Testis (tissue), 3 donors: ENCODE measurements around the gene PTPRR. TPM values are rescaled to one million over a fixed set of nuclear protein-coding genes. Genes with fewer than 3 reads are reported as not detected.

ENCODE experiments used
- DNase-seq: peaks from one replicate; pipeline ENCODE4 v3.0.0-alpha.2; 2019
- H3K27ac ChIP-seq, 2 donors: fragments of 200-600 bp; sonication (generic); one replicate each; pipeline ENCODE4 v1.5.1; 2019
- H3K27me3 ChIP-seq: fragments of 200-600 bp; sonication (generic); one replicate; pipeline ENCODE4 v1.5.1; 2019
- H3K36me3 ChIP-seq: fragments of 200-600 bp; sonication (generic); one replicate; pipeline ENCODE4 v1.5.1; 2017; ENCODE audit warnings: low read depth; ENCODE audit errors: missing control alignments
- H3K4me1 ChIP-seq: fragments of 200-600 bp; sonication (generic); one replicate; pipeline ENCODE4 v1.5.1; 2019
- H3K4me3 ChIP-seq, 2 donors: fragments of 200-600 bp; sonication (generic); one replicate each; pipeline ENCODE4 v1.5.1; 2017 to 2019
- H3K9me3 ChIP-seq: fragments of 200-600 bp; sonication (generic); one replicate; pipeline ENCODE4 v1.5.1; 2017
- CTCF ChIP-seq, 3 experiments: fragments of 450-650 bp in 2 of 3; fragments of 200-600 bp in 1 of 3; sonication (generic) in 1 of 3; IDR thresholded peaks; one replicate each; pipeline ENCODE4 v1.5.1; 2016 to 2019; ENCODE audit warnings: antibody characterized with exemption in 3 of 3, mild to moderate bottlenecking in 2 of 3, moderate library complexity in 1 of 3
- POLR2A ChIP-seq: fragments of 450-650 bp; IDR thresholded peaks from one replicate; pipeline ENCODE4 v1.6.1; 2017; ENCODE audit warnings: antibody characterized with exemption, mild to moderate bottlenecking, moderate library complexity
- WGBS, 2 donors: methylation state at CpG; one replicate each; pipeline ENCODE4 v1.1.5; 2018; 5-methylcytosine and 5-hydroxymethylcytosine counted together
- intact Hi-C: fragments of 100-400 bp; cut with DNase I; formaldehyde crosslinking; loops from one replicate; pipeline ENCODE4 v1.15.1; 2023; ENCODE audit warnings: low total_unique reads
- polyA plus RNA-seq: library from polyadenylated mRNA; stranded (reverse); fragments of 350-450 nt; fragmentation: Illumina TruSeq; extraction: RNeasy Lipid Tissue Mini Kit (QIAGEN cat#74804); gene quantifications from one replicate; pipeline ENCODE4 v1.2.3, GENCODE V29; 2014; ENCODE audit warnings: low read depth, low replicate concordance; ENCODE audit not compliant: insufficient read depth
- total RNA-seq, 2 donors: library from RNA; depleted of rRNA; stranded (reverse); fragments of >200 nt; gene quantifications; one replicate each; pipeline ENCODE4 v1.2.3, GENCODE V29; 2016

The PTPRR gene
- total and polyA plus RNA-seq, 3 donors from 2014 or later, result 0.16 to 0.43 (median 0.24) TPM

- no peaks in the 10 kb centered on the region for H3K9me3 ChIP-seq
- no peak for DNase-seq
- no peaks in the 10 kb centered on the region for H3K27me3 ChIP-seq
- intact Hi-C loops, result no loop called here
- H3K4me3 ChIP-seq, result no peak overlapping the region
- no peaks in the 10 kb centered on the region for H3K4me1 ChIP-seq
- no peak for TF ChIP-seq POLR2A
- peak in 2 of 3 experiments; percentile 35 to 43 for TF ChIP-seq CTCF (IDR thresholded peaks at IDR 0.05)
- H3K36me3 ChIP-seq, result no peaks in the 10 kb centered on the region
- H3K27ac ChIP-seq, result no peak overlapping the region
Measured at GRCh38 chr12:70692681-70693288, 227.8 kb downstream of the PTPRR start.

- no peak for DNase-seq
- intact Hi-C loops, result no loop called here
- Histone ChIP-seq H3K27me3 (no peaks in the 10 kb centered on the region), H3K9me3 (no peaks in the 10 kb centered on the region), H3K4me3 (no peak overlapping the region), H3K4me1 (no peaks in the 10 kb centered on the region), H3K27ac (no peak overlapping the region), H3K36me3 (no peaks in the 10 kb centered on the region)
- TF ChIP-seq CTCF (IDR thresholded peaks at IDR 0.05), result no peak
- no peak for TF ChIP-seq POLR2A
- 49 to 58% methylated on average over 5 of the region's 5 CpGs for WGBS, 2 donors
Measured at GRCh38 chr12:70691018-70691672, 229.4 kb downstream of the PTPRR start.

- intact Hi-C loops, result no loop called here
- Histone ChIP-seq H3K4me3 (no peak overlapping the region), H3K27ac (no peak overlapping the region), H3K4me1 (no peaks in the 10 kb centered on the region), H3K9me3 (no peaks in the 10 kb centered on the region), H3K36me3 (no peaks in the 10 kb centered on the region), H3K27me3 (no peaks in the 10 kb centered on the region)
- DNase-seq, result no peak
- 71 to 74% methylated on average over 1 of the region's 1 CpG for whole genome bisulfite sequencing, 2 donors
- TF ChIP-seq CTCF (IDR thresholded peaks at IDR 0.05), result no peak
- no peak for TF ChIP-seq POLR2A
Measured at GRCh38 chr12:70686907-70687306, 233.6 kb downstream of the PTPRR start.

GRCh38 chr12:70686299-70686698, 234.2 kb downstream of the PTPRR start:
- Histone ChIP-seq H3K9me3 (no peaks in the 10 kb centered on the region), H3K36me3 (no peaks in the 10 kb centered on the region), H3K4me3 (no peak overlapping the region), H3K27ac (no peak overlapping the region), H3K27me3 (no peaks in the 10 kb centered on the region), H3K4me1 (no peaks in the 10 kb centered on the region)
- 77% methylated on average over 2 of the region's 2 CpGs for WGBS, 2 donors
- TF ChIP-seq CTCF (IDR thresholded peaks at IDR 0.05), result no peak
- no peak for TF ChIP-seq POLR2A
- DNase-seq, result no peak
- intact Hi-C loops, result no loop called here

- Histone ChIP-seq H3K27me3 (no peaks in the 10 kb centered on the region), H3K9me3 (no peaks in the 10 kb centered on the region), H3K27ac (no peak overlapping the region), H3K4me3 (no peak overlapping the region), H3K36me3 (no peaks in the 10 kb centered on the region), H3K4me1 (no peaks in the 10 kb centered on the region)
- WGBS, 2 donors, result 82 to 84% methylated on average over 3 of the region's 3 CpGs
- TF ChIP-seq POLR2A, result no peak
- no peak for TF ChIP-seq CTCF (IDR thresholded peaks at IDR 0.05)
- DNase-seq, result no peak
- intact Hi-C loops, result no loop called here
Measured at GRCh38 chr12:70683976-70684375, 236.6 kb downstream of the PTPRR start.
